Activated naive CD4-positive, alpha-beta T cell treated with anti-CD3 and anti-CD28 coated beads, Interleukin-2, amount 10 ng/mL, durations not matched to agents 7 days and 5 days (primary cell): ENCODE data around the gene URI1.

Experiments used
- CTCF ChIA-PET: fragments of 350-600 bp; sonication (Branson Sonifier 250); formaldehyde crosslinking; loops from one replicate; lab custom pipeline; 2021; ENCODE audit warnings: antibody characterized with exemption; lab: Charles Lee
- DNase-seq: peaks from one replicate; pipeline ENCODE4 v3.0.0-alpha.2; 2020
- H3K27ac Mint-ChIP-seq: one replicate; pipeline ENCODE4 v1.8.0; 2021; ENCODE audit warnings: mild to moderate bottlenecking, moderate library complexity, mixed read lengths
- H3K27me3 Mint-ChIP-seq: one replicate; pipeline ENCODE4 v1.8.0; 2021; ENCODE audit warnings: mild to moderate bottlenecking, mixed read lengths
- H3K36me3 Mint-ChIP-seq: one replicate; pipeline ENCODE4 v1.8.0; 2021; ENCODE audit warnings: mixed read lengths
- H3K4me1 Mint-ChIP-seq: one replicate; pipeline ENCODE4 v1.8.0; 2021; ENCODE audit warnings: mixed read lengths
- H3K4me3 Mint-ChIP-seq: one replicate; pipeline ENCODE4 v1.8.0; 2021; ENCODE audit warnings: mild to moderate bottlenecking, moderate library complexity, mixed read lengths
- H3K9me3 Mint-ChIP-seq: one replicate; pipeline ENCODE4 v1.8.0; 2021; ENCODE audit warnings: mixed read lengths

The URI1 gene

DNA sequence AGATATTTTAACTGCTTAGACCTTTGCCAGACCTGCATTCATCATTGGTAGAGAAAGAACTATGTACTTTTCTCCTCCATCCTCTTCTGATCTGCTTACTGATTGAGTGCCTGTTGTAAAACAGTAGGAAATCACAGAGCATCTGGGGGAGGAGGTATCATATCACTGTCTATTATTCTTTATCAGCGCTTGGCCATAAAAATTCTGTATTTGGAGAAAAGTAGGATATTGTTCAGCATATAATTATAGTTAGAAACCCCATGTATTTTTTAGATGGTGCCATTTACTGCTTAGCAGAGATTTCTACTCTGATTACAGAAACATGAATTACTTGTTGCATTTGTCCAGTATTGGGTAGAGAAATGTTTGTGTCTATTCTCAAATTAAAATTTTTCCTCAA lies 62.4 kb downstream of the URI1 start:
- Mint-ChIP-seq H3K27ac (no peak overlapping the region), H3K4me3 (no peak overlapping the region), H3K4me1 (peaks cover 41% of the 10 kb centered on the region), H3K9me3 (no peaks in the 10 kb centered on the region), H3K27me3 (no peaks in the 10 kb centered on the region), H3K36me3 (peaks cover 51% of the 10 kb centered on the region)
- CTCF ChIA-PET, result no interaction called here
- no peak for DNase-seq

DNA sequence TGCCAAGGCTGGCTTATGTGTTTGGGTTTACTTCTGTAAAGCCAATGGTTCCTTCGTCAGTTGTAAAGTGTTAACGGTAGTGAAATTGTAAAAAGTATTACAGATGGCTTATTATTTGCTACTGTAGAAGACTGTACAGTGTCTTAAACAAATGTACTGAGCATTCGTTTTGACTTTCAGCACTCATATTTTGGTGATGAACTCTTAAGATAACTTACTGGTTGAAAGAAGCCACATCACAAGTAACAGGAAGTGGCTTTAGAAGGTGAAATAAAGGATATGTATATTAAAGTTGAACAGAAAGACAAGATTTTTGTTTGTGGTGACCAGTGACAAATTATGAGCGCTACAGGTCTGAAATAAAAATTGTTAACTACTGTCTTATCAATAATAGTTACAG lies 64.2 kb downstream of the URI1 start:
- no peak for DNase-seq
- CTCF ChIA-PET, result no interaction called here

DNA sequence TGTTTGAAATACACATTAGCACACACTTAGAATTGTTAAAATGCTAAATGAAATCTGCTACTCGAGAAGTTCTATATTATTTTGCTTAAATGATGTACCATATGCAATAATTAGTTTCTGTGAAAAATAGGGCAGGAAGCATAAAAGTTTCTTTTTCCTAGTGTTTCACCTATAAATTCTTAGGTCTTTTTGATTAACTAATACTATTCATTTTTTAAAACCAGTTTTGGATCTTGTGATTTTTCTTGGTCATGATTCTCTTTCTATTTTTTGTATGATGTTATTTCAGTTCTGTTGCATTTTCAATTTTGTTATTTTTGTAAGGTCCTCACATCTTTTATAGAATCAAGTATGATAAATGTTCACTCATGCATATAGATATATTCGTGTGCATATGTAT lies 66.1 kb downstream of the URI1 start:
- DNase-seq, result no peak
- no peaks in the 10 kb centered on the region for H3K9me3 Mint-ChIP-seq
- H3K27me3 Mint-ChIP-seq, result no peaks in the 10 kb centered on the region
- H3K36me3 Mint-ChIP-seq, result peaks cover 44% of the 10 kb centered on the region
- CTCF ChIA-PET, result no interaction called here
- H3K27ac Mint-ChIP-seq, result no peak overlapping the region
- peaks cover 30% of the 10 kb centered on the region for H3K4me1 Mint-ChIP-seq
- no peak overlapping the region for H3K4me3 Mint-ChIP-seq

More for the DNA sequence above, 64.2 kb downstream of the URI1 start:
- H3K9me3 Mint-ChIP-seq, result no peaks in the 10 kb centered on the region
- H3K27ac Mint-ChIP-seq, result peak overlapping the region; percentile 24
- H3K4me3 Mint-ChIP-seq, result no peak overlapping the region
- no peaks in the 10 kb centered on the region for H3K27me3 Mint-ChIP-seq
- H3K4me1 Mint-ChIP-seq, result peaks cover 31% of the 10 kb centered on the region
- peaks cover 43% of the 10 kb centered on the region for H3K36me3 Mint-ChIP-seq

DNA sequence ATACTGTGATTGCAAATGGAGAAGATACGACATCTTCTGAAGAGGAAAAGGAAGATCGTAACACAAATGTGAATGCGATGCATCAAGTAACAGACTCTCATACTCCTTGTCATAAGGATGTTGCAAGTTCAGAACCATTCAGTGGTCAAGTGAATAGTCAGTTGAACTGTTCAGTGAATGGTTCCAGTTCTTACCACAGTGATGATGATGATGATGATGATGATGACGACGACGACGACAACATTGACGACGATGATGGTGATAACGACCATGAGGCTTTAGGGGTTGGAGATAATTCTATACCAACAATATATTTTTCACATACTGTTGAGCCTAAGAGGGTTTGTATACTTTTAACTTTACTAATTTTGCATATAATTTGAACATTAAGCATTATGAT lies 67.0 kb downstream of the URI1 start:
- no peak for DNase-seq
- no peak overlapping the region for H3K4me3 Mint-ChIP-seq
- H3K4me1 Mint-ChIP-seq, result peaks cover 30% of the 10 kb centered on the region
- peaks cover 52% of the 10 kb centered on the region for H3K36me3 Mint-ChIP-seq
- no peaks in the 10 kb centered on the region for H3K9me3 Mint-ChIP-seq
- no peak overlapping the region for H3K27ac Mint-ChIP-seq
- CTCF ChIA-PET, result no interaction called here
- no peaks in the 10 kb centered on the region for H3K27me3 Mint-ChIP-seq

DNA sequence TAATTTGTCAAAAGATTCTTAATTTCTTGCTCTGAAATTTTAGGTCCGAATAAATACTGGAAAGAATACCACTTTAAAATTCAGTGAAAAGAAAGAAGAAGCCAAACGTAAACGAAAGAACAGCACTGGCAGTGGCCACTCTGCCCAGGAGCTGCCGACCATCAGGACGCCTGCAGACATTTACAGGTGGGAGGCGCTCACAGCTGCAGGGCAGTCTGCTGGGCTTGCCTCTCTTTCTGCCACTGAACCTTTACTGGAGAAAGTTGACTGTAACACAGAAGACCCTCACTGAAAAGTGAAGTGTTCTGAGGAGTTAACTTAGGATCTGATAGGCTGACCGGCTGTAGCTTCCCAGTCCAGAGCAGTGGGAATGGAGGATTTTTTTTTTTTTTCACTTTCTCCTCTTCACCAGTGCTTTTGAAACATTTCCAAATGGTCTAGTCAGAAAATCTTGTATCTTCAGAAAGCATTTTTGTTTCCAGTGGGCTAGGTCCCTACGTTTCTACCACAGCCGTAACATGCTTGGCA lies 69.1 kb downstream of the URI1 start:
- no peaks in the 10 kb centered on the region for H3K9me3 Mint-ChIP-seq
- CTCF ChIA-PET, result no interaction called here
- no peak overlapping the region for H3K4me3 Mint-ChIP-seq
- H3K36me3 Mint-ChIP-seq, result peaks cover 48% of the 10 kb centered on the region
- H3K27ac Mint-ChIP-seq, result no peak overlapping the region
- no peaks in the 10 kb centered on the region for H3K27me3 Mint-ChIP-seq
- peaks cover 12% of the 10 kb centered on the region for H3K4me1 Mint-ChIP-seq
- no peak for DNase-seq

DNA sequence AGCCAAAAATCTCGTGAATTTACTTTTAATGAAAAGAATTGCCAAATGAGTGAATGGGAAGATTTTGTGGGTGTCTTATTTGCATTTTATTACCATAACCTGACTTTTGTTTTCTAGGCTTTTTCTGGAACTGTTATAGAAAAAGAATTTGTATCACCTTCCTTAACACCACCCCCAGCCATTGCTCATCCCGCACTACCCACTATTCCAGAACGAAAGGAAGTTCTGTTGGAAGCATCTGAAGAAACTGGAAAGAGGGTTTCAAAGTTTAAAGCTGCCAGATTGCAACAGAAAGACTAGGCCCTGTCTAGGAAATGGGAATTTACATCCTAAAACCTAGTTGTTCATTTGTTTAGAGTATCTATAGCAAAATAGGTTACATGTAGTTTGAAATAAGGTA lies 72.7 kb downstream of the URI1 start:
- no peaks in the 10 kb centered on the region for H3K4me1 Mint-ChIP-seq
- no peaks in the 10 kb centered on the region for H3K27me3 Mint-ChIP-seq
- CTCF ChIA-PET, result no interaction called here
- peaks cover 33% of the 10 kb centered on the region for H3K36me3 Mint-ChIP-seq
- no peak overlapping the region for H3K4me3 Mint-ChIP-seq
- no peaks in the 10 kb centered on the region for H3K9me3 Mint-ChIP-seq
- H3K27ac Mint-ChIP-seq, result peak overlapping the region; percentile 58
- no peak for DNase-seq

DNA sequence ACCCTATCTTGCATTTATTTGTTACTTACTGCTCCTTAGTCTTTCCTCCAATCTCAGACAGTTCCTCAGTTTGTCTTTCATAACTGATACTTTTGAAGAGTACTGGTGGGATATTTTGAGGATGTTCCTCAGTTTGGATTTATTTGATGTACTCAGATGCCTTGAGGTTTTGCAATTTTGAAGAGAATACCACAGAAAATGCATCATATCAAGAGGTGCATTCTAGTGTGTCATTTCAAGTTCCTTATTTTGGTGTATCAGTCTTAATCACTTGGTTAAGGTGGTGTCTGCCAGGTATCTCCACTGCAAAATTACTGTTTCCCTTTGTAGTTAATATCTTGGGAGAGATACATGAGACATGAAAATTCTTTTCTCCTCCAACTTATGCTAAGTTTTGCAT lies 75.1 kb downstream of the URI1 start:
- Mint-ChIP-seq H3K4me1 (no peaks in the 10 kb centered on the region), H3K4me3 (no peak overlapping the region), H3K36me3 (peaks cover 35% of the 10 kb centered on the region), H3K27me3 (no peaks in the 10 kb centered on the region), H3K9me3 (no peaks in the 10 kb centered on the region), H3K27ac (no peak overlapping the region)
- CTCF ChIA-PET, result no interaction called here
- no peak for DNase-seq

DNA sequence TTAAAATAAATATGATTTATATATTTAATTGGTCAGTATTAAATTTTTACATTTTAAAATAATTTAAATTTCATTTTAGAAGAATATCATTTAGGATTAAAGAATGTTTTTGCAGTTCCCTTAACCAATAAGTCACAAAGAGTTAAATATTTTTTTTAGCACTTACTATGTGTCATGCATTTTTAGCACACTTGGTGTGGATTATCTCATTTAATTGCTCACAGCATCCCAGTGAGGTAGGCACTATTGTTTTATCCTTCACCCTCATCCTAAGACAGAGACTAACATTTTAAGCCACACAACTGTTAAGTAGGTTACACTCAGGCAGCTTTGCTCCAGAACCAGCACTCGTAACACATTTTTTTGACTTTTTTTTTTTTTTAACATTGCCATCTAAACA lies 78.2 kb downstream of the URI1 start:
- DNase-seq, result no peak
- no peaks in the 10 kb centered on the region for H3K27me3 Mint-ChIP-seq
- H3K4me1 Mint-ChIP-seq, result no peaks in the 10 kb centered on the region
- CTCF ChIA-PET, result no interaction called here
- no peaks in the 10 kb centered on the region for H3K9me3 Mint-ChIP-seq
- H3K4me3 Mint-ChIP-seq, result no peak overlapping the region
- H3K27ac Mint-ChIP-seq, result peak overlapping the region; percentile 50
- peaks cover 18% of the 10 kb centered on the region for H3K36me3 Mint-ChIP-seq

DNA sequence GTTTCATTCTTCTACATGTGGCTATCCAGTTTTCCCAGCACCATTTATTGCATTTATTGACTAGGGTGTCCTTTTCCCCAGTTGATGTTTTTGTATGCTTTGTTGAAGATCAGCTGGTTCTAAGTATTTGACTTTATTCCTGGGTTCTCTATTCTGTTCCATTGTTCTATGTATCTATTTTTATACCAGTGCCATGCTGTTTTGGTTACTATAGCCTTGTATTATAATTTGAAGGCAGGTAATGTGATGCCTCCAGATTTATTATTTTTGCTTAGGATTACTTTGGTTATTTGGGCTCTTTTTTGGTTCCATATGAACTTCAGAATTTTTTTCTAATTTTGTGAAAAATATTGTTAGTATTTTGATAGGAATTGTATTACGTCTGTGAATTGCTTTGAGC lies 80.6 kb downstream of the URI1 start:
- Mint-ChIP-seq H3K4me1 (no peaks in the 10 kb centered on the region), H3K27me3 (no peaks in the 10 kb centered on the region), H3K9me3 (no peaks in the 10 kb centered on the region), H3K27ac (no peak overlapping the region), H3K36me3 (peaks cover 18% of the 10 kb centered on the region), H3K4me3 (no peak overlapping the region)
- CTCF ChIA-PET, result no interaction called here
- no peak for DNase-seq

DNA sequence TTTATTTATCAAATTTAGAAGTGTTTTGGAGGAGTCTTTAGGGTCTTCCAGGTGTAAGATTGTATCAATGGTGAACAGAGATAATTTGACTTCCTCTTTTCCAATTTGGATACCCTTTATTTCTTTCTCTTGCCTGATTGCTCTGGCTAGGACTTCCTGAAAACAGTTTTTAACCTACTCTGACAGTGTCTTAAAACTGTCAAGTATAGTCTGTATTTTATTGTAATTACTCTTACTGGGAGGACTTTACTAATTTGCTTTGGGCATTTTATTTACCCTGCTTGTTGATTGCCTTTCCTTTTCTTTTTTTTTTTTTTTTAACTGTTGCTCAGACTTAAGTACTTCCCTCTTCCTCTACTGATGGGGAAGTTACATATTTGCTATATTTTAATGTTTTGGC lies 81.3 kb downstream of the URI1 start:
- peaks cover 21% of the 10 kb centered on the region for H3K36me3 Mint-ChIP-seq
- H3K9me3 Mint-ChIP-seq, result no peaks in the 10 kb centered on the region
- H3K27me3 Mint-ChIP-seq, result no peaks in the 10 kb centered on the region
- no peak overlapping the region for H3K27ac Mint-ChIP-seq
- no peaks in the 10 kb centered on the region for H3K4me1 Mint-ChIP-seq
- DNase-seq, result no peak
- no peak overlapping the region for H3K4me3 Mint-ChIP-seq
- CTCF ChIA-PET, result no interaction called here

DNA sequence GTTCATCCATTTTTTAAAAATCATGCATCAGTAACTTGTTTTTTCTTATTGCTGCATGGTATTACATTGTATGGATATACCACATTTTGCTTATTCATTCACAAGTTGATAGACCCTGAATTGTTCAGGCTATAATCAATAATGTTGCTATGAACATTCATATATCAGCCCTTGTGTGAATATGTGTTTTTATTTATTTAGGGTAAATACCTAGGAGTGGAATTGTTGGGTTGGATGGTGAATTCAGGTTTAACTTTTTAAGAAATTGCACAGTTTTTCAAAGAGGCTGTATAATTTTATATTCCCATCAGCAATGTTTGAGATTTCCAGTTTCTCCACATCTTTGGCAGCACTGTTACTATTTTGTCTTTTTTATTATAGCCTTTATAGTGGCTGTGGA lies 82.1 kb downstream of the URI1 start:
- CTCF ChIA-PET, result no interaction called here
- Mint-ChIP-seq H3K27me3 (no peaks in the 10 kb centered on the region), H3K4me3 (no peak overlapping the region), H3K9me3 (no peaks in the 10 kb centered on the region), H3K4me1 (peaks cover 2% of the 10 kb centered on the region), H3K27ac (no peak overlapping the region), H3K36me3 (peaks cover 23% of the 10 kb centered on the region)
- DNase-seq, result no peak

DNA sequence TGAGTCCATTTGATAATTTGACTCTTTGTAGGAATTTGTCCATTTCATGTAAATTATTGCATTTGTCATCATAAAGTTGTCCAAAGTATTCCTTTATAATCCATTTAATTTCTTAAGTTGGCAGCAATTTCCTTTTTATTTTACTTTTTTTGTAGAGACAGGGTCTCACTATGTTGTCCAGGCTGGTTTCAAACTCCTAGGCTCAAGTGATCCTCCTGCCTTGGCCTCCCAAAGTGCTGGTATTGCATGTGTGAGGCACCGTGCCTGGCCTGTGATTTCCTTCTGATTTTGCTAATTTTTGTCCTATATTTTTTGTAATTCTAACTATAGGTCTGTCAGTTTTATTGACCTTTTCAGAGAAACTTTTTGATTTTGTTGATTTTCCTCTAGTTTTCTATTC lies 84.9 kb downstream of the URI1 start:
- no peaks in the 10 kb centered on the region for H3K9me3 Mint-ChIP-seq
- H3K36me3 Mint-ChIP-seq, result peaks cover 42% of the 10 kb centered on the region
- peaks cover 10% of the 10 kb centered on the region for H3K4me1 Mint-ChIP-seq
- no peaks in the 10 kb centered on the region for H3K27me3 Mint-ChIP-seq
- H3K27ac Mint-ChIP-seq, result no peak overlapping the region
- no peak overlapping the region for H3K4me3 Mint-ChIP-seq
- CTCF ChIA-PET, result no interaction called here
- DNase-seq, result no peak

DNA sequence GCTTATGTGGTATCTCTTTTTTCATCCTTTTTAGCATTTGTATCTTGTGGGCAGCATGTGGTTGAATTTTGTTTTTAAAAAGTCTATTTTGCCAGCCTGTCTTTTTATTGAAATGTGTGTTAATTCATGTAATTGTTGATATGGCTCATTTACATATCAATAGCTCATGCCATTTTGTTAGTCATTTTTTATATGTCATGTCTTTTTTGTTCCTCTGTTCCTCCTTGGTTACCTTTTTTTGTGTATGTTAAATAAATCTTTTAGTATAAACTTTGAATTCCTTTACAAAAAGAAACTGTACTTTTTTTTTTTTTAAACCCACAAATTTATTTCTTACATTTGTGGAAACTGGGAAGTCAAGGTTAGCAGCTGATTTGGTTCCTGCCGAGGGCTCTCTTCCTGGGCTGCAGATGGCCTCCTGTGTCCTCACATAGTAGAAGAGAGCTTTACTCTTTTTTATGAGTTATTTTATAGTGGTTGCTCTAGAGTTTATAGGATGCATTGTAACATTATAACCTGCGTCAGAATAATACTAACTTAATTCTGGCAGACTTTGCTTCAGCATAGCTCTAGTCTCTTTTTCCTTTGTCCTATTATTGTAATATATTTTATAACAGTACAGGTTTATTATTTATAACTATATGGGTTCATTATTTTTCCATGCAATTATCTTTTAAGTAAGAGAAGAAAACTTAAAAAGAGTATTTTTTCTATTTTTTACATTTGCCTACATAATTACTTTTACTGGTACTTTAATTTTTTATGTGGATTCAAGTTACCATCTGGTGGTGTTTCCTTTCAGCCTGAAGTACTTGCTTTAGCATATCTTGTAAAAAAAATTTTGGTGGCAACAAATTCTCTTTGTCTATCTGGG lies 86.3 kb downstream of the URI1 start:
- Mint-ChIP-seq H3K4me1 (peaks cover 10% of the 10 kb centered on the region), H3K4me3 (no peak overlapping the region), H3K9me3 (peaks cover 2% of the 10 kb centered on the region), H3K27me3 (no peaks in the 10 kb centered on the region), H3K27ac (no peak overlapping the region), H3K36me3 (peaks cover 53% of the 10 kb centered on the region)
- DNase-seq, result no peak
- CTCF ChIA-PET, result no interaction called here

DNA sequence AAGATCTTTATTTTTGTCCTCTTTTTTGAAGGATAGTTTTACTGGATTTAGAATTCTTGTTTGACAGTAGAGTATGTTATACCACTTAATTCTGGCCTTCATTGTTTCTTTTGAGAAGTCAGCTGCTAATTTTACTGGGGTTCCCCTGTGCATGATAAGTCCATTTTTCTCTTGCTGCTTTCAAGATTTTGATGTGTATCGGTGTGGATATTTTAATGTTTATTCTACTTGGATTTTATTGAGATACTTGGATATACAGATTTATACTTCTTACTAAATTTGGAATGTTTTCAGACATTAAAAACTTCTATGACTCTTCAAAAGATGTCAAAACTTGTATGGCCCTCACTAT lies 86.9 kb downstream of the URI1 start:
- CTCF ChIA-PET, result no interaction called here
- H3K27ac Mint-ChIP-seq, result no peak overlapping the region
- no peak overlapping the region for H3K4me3 Mint-ChIP-seq
- H3K9me3 Mint-ChIP-seq, result peaks cover 3% of the 10 kb centered on the region
- peaks cover 10% of the 10 kb centered on the region for H3K4me1 Mint-ChIP-seq
- peaks cover 52% of the 10 kb centered on the region for H3K36me3 Mint-ChIP-seq
- DNase-seq, result no peak
- H3K27me3 Mint-ChIP-seq, result no peaks in the 10 kb centered on the region

DNA sequence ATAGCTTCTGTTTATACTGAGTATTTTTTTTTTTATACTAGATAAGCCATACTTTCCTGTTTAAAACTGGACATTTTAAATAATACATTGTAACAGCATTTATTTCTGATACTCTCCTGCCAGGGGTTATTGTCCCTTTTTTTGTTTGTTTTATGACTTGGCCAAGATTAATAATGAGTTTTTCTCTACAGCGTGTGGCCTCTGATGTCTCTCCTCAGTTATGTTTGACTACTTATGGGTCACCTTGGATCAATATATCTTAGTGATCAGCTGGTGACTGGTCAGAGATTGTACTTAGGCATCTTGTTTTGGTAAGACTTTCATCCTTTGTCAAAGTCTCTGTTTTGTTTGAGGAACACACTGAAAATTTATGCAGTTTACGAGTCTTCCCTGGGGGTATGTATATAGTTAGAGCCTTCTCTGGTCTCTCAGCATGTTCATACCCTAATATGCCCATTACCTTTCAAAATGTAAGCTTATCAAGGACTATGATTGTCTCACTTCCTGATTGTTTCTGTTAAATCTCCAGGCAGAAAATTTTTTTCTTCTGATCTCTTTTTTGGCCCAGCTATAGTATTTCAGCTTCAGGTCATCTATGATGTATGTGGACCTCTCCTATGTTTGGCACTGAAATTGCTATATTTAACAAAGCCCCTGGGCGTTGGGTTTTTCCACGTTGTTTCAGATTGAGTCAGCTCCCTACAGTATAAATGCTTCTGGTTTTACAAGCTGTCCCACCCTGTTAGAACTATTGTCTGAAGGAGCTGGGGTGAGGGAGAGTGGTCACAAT lies 87.9 kb downstream of the URI1 start:
- CTCF ChIA-PET, result no interaction called here
- Mint-ChIP-seq H3K4me3 (no peak overlapping the region), H3K27me3 (no peaks in the 10 kb centered on the region), H3K36me3 (peaks cover 60% of the 10 kb centered on the region), H3K9me3 (peaks cover 9% of the 10 kb centered on the region), H3K27ac (no peak overlapping the region), H3K4me1 (peaks cover 10% of the 10 kb centered on the region)
- DNase-seq, result no peak
